GM21717 (cell line): ENCODE measurements around the gene AP5Z1.

ENCODE experiments used
- ATAC-seq: cut with Tn5 transposase; IDR thresholded peaks from one replicate; pipeline ENCODE4 v1.9.1; 2021; ENCODE audit warnings: mild to moderate bottlenecking, moderate library complexity; ENCODE audit not compliant: unreplicated experiment

The AP5Z1 gene

GRCh38 chr7:4775250-4775847 lies at the start of gene AP5Z1:
Gene AP5Z1 (plus strand): TSS chr7:4775623. CDS start chr7:4775716, 93 bp downstream.
- peak; percentile 87 for ATAC-seq

DNA sequence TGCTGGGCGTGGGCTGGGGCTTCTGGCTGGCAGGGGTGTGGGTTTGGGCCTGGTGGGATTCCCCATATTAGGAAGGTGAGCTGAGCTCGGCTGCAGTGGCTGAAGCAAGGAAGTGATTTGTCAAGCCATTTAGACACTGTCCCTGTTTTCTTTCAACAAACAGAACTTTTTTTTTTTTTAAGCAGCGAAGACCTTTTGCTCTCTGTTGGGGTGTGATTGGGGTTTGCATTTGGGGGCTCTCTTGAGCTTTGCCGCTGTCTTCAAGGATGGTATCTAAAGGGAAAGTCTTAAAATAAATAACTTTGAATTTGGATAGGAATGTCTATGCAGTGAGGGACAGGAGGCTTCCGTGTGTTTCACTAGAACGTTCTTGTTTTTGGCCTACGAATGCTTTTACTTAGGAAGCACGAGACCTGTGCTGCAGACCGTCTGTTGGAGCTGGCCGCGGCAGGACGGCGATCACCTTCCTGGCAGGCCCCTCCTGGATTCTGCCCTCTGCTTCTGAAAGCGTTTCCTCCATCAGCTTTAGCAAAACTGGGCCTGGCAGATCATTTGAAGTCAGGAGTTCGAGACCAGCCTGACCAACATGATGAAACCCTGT lies 49.5 kb upstream of the AP5Z1 start:
- no peak for ATAC-seq

GRCh38 chr7:4726566-4726965 lies 48.9 kb upstream of the AP5Z1 start:
- ATAC-seq, result no peak

GRCh38 chr7:4727914-4728705 lies 47.3 kb upstream of the AP5Z1 start:
- ATAC-seq, result no peak

DNA sequence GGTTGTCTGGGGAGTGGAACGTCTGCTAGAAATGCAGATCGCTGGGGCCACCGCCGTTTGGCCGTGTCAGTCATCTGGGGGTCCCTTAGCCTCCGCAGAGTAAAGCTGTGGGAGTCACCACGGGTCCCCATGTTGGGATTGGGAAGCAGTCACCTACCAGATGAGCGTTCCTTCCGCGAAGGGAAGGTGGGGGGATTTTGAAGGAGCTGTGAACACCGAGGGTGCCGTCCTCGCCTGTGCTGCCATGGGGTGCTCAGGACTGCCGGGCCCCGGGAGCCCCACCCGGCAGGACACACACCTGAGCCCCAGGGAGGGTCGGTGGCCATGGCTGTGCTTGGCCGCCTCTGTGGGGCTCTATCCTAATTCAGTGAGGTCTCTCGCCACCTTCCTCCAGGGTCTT lies 46.2 kb upstream of the AP5Z1 start:
- no peak for ATAC-seq

- ATAC-seq, result no peak
Measured at GRCh38 chr7:4730276-4730675, 45.1 kb upstream of the AP5Z1 start.

GRCh38 chr7:4730971-4731370 lies 44.5 kb upstream of the AP5Z1 start:
- no peak for ATAC-seq

DNA sequence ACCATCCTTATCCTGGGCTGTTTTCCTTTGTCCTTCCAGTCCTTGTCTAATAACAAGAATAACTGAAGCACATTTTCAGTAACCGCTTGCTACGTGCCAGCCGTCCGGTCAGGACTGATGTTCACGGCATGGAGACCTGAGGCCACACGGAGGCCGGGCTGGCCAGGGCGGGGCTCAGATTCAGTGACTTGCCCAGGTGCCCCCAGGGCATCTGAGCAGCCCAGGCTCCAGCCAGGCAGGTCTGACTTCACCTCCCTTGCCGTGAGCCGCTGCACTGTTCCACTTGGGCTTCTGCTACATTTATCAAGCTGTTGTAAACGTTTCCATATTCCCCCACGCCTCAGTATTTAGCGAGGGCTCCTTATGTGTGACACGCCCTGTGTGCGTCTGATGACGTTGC lies 43.6 kb upstream of the AP5Z1 start:
- ATAC-seq, result no peak

GRCh38 chr7:4733936-4734528 lies 41.4 kb upstream of the AP5Z1 start:
- no peak for ATAC-seq

DNA sequence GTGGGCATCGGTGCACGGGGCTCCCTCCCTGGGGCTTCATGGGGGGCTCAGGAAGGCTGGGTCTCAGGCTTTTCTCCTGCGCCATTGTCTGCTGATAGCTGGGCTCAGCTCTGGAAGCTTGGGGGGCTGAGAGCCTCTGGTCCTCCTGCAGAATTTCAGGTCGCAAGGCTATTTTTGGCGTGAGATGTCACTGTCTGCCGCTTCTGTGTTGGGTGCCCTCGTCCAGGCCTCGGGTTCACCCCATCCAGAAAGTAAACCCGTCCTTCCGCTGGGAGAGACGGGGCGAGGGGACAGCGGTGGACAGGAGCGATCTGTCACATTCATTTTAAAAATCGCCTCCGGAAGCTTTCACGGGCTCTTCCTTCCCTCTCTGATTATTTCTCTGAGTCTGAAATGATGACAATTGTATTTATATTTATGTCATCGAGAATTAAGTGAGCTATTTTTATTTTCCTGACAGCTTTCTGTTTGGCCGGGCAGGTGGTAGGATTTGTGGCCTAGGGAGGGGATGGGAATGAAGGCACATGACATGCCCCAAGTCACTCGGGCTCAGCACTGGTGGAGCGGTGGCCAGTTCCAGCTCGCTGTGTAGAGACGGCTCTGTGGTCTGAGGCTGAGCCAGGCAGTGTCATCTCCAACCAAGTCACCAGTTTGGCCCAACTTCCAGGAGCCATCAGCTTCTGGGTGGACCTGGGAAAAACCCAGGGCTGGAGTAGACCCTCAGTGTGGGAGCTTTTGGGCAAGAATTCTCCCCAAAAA lies 40.7 kb upstream of the AP5Z1 start:
- ATAC-seq, result no peak

- no peak for ATAC-seq
Measured at GRCh38 chr7:4737300-4737699, 38.1 kb upstream of the AP5Z1 start.

DNA sequence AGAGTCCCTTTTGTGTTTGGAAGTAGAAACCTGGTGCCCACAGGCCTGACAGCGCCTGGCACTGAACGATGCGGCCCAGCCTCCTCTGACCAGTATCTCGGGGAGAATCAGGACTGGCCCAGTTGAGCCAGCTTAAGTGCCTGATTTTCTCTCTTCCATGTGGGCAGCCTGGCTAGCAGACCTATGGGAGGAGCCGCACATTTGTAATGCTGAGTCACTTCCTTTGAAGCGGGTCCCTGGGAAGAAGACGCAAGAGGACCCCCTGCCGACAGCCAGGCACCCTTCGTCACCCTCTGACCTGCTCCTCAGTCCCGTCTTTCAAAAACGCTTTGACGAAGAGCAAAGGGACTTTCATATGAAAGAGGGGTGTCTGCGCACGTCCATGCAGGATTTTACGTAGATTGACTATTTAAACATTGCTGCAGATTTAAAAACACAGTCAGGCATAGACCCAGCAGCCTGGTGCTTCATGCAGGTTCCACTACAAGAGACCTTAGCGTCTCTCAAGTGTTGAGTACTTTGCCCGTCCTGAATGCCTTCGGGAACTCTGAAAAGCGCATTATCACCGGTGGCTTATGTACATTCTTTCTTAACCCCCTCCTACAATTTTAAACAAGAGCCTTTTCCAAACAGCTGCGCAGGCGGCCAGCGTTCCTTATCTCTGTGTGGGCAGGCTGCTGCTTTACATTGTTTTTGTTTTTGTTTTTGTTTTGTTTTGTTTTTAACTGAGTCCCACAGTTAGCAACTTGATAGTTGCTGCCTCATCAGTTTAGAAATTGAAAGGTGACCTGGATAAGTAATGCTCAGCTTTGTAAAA lies 36.5 kb upstream of the AP5Z1 start:
- ATAC-seq, result no peak

GRCh38 chr7:4739528-4739992 lies 35.9 kb upstream of the AP5Z1 start:
- ATAC-seq, result no peak

- no peak for ATAC-seq
Measured at GRCh38 chr7:4740796-4741195, 34.6 kb upstream of the AP5Z1 start.

- ATAC-seq, result no peak
Measured at GRCh38 chr7:4742051-4742573, 33.3 kb upstream of the AP5Z1 start.

DNA sequence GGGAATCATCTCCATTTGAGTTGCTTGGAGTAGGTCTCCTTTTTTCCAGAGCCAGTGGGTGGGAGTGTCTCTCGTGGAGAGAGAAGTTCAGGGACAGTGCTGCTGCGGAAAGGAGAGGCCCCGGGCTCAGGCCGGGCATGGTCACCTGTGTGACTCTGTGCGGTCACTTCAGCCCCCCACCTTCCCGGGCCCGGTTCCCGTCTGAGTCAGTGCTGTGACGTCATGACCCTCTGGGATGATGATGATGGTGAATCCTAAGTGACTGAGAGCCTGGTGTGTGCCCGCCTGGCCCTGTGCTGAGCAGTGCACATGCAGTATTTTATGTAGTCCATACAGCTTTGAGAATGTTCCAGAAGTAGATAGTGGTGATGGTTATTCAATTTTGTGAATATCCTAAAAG lies 32.6 kb upstream of the AP5Z1 start:
- no peak for ATAC-seq

DNA sequence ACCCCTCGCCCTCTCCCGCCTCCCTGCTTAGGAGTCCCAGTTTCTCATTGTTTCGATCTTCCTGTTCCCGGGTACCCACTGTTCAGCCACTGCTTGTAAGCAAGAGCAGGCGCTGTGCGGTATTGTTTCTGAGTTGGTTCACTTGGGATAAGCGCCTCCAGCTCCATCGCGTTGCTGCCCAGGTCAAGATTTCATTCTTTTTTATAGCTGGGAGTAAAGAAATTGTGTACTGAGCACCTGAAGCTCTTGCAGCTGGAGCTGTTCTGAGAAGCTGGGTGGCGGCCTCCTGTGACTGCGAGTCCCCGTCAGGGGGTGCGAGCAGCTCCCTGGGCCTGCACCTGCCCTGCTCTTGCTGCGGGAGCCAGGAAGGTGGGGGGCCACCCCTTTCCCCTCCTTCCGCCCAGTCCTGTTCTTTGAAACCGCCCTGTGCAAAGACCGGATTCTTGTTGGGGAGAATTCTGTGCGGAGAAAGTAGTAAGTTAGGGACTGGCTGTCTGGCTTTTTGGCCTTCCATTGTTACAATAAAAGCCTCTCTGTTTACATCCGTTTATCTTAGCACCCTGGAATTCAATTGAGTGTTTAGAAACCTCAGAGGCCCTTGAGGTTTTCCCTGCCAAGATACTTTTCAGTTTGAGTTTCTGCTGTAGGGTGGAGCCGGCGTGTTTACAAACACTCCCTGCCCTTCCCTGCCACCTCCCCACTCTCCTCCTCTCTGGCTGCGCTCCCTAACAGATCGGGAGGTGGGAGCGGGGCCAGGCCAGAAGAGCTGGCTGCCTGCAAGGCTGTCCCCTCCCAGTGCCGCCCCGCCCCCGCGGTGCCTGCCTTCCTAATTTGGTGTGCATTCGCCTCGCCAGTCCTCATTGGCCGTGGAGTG lies 30.8 kb upstream of the AP5Z1 start:
- ATAC-seq, result peak; percentile 67

- no peak for ATAC-seq
Measured at GRCh38 chr7:4745265-4745919, 30.0 kb upstream of the AP5Z1 start.
